HTR-8/SVneo (cell line): ENCODE results near the gene FLVCR1.
"Not testable (repeated sequence)": the region's sequence is repeated elsewhere in the genome, so short reads cannot be mapped to it uniquely, and the experiment has no call there.

Experiments
- DNase-seq: peaks from one replicate; pipeline ENCODE4 v3.0.0; 2011; ENCODE audit warnings: low spot score, mixed read lengths; ENCODE audit not compliant: insufficient read length
- FAIRE-seq: peaks from 2 replicates; lab custom pipeline; 2011; peaks lifted over from hg19 to GRCh38; lab: Jason Lieb, UNC

Gene FLVCR1

DNA sequence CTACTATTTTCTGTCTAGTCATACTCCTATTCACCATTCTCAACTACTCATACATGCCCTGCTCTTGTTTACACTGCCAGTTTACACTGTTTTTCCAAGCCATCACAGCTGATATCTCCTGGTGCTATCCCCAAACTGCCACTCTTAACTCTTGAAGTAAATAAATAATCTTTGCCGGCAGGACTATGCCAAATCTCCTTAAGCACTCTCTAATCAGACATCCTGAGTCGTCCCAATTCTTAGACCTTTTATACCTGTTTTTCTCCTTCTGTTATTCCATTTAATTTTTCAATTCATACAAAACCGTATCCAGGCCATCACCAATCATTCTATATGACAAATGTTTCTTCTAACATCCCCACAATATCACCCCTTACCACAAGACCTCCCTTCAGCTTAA, 55.6 kb downstream of the FLVCR1 start:
- not testable (repeated sequence) for DNase-seq, FAIRE-seq

DNA sequence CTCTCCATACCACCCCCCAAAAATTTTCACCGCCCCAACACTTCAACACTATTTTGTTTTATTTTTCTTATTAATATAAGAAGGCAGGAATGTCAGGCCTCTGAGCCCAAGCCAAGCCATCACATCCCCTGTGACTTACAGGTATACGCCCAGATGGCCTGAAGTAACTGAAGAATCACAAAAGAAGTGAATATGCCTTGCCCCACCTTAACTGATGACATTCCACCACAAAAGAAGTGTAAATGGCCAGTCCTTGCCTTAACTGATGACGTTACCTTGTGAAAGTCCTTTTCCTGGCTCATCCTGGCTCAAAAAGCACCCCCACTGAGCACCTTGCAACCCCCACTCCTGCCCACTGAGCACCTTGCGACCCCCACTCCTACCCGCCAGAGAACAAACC, 56.0 kb downstream of the FLVCR1 start:
- not testable (repeated sequence) for DNase-seq, FAIRE-seq

DNA sequence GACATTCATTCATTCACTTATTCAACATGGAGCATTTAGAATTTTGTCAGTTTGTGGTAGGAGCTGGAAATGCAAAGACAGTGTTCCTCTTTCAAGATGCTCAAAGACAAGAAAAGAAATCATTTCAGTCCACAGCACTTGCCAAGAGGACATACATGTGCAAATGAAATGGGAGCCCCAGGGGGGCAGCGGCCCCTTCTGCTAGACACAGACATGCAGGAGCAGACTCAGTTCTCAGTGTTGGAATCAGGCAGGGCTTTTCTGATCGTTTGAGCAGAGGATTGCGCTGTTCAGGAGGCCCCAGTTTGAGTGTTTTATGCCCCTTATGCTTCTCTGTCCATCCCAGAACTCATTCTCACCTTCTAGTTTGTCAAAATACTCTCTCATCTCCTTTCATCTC, 56.7 kb downstream of the FLVCR1 start:
- DNase-seq (no peak), FAIRE-seq (no peak)

DNA sequence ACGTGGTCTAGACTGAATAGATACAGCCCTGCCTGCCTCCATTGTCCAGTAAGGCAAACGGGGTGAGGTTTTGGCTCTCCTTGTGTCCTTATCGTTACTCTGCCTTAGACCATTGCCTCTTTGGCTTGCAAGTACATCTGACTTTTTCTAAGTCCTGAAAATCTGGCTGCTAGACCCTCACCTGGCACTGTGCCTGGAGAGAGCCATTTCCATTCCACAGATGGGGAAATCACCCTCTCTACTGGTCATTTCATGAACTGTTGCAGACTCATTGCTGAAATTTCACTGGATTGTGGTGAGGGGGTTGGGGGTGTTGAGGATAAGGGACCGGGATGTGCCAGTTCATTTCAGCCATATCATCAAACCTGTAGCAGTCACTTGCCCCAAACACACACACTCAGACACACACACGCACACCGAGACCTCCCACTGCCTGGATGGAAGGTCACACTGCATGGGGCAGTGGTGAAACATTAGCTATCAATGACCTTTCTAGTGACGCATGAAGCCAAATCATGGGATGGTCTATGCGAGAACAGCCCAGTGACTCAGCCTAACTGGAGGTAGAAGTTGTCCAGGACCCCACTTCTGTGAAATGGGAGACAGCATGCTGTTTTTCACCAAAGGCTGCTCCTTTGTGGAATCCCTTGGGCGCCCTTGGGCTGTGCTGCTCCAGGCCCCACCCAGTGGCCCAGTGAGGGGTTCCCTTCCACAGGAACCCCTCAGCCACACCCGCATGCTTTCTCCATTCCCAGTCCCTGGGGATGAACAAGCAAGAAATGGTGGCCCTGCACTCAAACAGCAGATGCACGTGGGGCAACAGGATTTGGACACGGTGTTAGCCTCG, 57.4 kb downstream of the FLVCR1 start:
- DNase-seq (peak; percentile 51), FAIRE-seq (no peak)

DNA sequence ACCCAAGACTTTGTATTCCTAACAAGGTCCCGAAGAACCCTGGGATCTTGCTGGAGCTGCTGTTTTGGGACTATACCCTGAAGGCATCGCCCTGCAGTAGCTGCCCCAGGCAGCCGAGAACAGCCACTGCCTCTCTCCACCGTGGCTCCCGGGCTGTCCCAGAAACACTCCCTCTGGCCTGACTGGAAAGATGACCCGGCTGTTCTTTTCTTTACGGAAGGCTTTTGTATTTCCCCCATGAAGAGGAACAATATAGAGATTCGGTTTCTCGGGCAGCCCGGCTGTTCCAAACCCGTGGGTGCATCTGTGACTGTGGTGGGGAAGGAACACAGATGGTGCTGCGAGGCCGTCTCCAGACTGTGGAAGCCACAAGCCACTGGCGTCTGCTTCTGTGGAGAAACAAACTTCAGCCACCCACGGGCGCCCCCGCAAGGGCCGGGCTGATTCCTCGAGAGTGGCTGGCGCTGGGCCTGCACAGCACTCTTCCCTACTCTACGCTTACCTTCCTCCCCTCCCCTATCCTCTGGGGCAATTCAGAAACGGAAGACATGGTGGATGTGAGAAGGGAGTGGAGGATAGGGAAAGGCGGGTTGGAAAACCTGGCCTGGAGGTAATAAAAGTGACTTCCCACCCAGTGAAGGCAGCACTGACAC, 58.5 kb downstream of the FLVCR1 start:
- FAIRE-seq (no peak), DNase-seq (no peak)

DNA sequence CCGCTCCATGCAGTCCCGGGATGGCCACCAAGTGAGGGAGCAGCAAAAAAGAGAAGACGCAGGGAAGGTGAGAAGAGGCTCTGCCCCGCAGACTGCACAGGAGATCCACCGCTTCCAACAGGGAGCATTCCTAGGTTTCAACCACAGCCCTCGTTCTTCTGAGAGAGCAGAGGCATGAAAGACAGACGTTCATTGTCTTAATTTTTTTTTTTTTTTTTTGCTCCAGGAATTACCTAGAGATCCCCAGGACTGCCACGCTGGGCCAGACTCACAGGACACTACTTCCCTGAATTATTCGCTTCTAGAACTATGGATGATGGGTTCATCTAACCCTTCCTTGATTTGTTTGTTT, 59.0 kb downstream of the FLVCR1 start:
- no peak for DNase-seq
- no peak for FAIRE-seq

DNA sequence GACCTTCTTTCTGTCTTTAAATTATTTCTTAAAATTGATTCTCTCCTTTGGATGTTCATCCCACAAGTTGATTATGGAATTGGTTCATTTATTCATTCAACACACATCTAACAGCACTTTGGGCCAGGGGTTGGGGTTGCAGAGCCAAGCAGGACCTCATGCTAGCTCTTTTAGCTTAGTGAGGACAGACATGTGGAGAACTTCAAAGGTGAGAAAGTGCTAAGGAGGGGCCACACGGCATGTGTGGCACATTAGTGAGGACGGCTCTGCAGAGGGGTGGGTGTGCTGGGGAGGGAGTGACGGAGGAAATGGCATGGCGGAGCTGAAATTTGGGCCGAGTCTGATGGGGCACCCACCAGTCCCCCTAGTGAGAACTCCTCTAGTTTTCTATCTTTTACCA, 59.8 kb downstream of the FLVCR1 start:
- FAIRE-seq (no peak), DNase-seq (no peak)

DNA sequence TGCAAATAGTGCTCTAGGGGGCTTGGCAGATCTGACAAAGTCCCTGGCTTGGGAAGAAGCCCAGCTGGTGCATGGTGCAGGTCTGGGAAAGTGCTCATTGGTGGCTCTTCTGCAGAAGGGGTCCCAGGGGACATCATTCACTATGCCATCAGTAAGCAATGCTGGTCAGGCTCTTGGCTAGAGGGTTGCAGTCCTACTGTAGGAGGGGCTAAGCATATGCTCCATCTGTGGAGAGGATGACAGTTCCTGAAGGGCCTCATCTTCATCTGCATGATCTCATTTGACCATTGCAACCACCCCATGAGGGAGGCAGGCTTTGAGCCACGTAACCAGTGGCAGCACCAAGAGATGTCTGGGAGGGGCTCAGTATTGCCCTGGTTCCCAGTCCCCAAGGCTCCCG, 60.7 kb downstream of the FLVCR1 start:
- FAIRE-seq (no peak), DNase-seq (no peak)

DNA sequence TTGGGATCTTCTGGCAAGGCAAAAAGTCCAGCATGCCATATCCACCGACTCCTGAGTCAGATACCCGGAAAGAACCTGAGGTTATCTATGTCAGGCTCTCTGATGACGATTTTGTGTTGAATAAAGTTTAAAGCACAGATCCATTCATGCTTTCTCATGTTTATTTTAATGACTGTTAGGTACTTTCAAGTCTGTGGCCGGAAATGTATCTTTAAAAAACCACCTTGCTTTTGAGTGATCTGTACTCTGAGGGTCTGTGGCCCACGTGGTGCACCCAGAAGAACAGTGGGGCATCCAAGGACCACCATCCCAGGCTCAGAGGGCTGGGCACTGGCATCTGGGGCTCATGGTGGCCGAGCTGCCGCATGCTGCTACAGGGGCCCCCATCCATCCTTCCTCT, 62.2 kb downstream of the FLVCR1 start:
- no peak for FAIRE-seq
- DNase-seq: no peak

DNA sequence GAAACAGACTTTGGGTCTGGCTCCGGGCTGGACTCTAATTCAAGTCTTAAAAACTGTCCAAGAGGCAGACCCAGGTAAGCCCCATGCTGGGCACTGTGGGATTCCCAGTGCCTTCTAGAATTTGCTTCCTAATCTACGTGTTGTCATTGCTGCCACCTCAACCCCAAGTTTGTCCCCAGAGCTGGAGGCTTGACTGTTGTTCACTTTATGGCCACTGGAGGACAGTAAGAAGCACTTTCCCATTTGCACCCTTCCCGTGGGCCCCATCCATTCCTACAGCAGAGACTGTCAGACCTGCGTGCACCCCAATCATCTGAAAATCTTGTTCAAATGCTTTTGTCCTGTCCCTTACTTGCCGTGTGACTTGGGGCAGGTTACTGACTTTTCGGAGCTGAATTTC, 62.8 kb downstream of the FLVCR1 start:
- DNase-seq (no peak), FAIRE-seq (no peak)

DNA sequence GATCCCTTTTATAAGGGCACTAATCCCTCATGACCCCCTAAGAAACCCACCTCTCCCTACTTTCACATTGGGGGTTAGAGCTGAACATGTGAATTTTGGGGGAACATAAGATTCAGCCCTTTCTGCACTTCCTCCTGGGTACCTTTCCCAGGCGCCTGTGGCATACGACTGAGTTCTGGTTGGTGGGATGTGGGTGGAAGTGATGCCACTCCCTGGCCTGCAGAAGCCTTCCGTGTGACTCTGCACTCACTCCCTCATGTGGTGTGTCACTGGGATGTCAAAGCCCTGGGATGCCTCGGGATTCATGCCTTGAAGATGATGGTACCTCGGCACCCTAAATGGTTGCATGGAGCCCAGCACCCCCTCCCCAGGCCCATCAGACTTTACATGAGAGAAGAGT, 63.9 kb downstream of the FLVCR1 start:
- no peak for DNase-seq
- FAIRE-seq: no peak

DNA sequence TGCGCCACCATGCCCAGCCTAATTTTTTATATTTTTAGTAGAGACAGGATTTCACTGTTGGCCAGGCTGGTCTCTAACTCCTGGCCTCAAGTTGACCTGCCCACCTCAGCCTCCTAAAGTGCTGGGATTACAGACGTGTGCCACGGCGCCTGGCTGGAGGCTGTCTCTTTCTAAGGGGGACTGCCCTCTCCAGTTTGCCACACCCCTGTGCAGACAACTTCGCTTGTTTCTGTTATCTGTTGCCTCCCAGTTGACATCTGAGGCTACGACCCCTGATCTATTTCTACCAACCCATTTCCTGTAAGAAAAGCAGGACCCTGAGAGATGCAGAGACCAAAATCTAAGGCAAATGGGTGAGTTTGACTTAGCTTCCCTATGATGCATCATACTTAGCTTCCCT, 68.3 kb downstream of the FLVCR1 start:
- no peak for DNase-seq
- no peak for FAIRE-seq

DNA sequence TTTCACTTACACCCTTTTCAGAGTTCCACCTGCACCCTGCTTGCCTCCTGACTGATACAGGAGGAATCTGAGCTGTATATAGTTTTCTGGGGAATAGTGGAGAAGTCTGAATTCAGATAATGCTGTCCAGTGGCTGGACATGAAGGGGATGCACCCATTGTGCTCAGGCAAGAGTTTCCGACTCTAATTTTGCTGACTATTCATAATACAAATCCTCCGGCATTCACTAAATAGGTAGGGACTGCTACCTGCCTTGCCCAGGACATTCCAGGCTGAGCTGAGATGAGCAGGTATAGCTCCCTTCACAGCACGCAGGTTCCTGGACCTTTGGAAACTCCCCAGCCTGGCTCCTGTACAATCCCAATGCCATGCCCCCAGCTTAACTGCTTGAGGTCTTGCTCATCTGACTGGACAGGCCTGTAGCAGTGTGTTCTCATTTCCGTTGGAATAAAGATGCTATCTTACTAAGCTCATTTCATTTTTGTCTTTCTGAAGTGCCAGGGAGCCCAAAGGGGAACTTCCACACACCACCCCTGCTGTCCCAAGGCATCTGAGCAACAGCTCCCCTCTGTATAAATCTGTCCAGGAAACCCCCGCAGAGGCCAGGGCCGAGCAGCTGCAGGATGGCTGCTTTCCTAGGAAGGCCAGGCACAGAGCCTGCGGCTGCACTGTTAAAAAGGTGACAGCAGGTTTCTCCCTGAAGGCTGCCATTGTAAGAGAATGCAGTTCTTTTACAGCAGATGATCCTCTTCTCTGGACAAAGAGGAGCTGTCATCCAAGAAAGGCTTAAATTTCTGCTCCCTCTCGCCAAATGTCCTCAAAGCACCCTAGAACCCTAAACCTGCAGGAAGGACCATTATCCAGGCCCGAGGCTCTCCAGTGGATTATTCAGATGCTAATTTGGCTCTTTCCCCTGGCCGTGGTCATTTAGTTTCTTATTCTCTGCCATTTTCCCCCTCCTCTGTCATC, 70.5 kb downstream of the FLVCR1 start:
- FAIRE-seq: no peak
- no peak for DNase-seq

DNA sequence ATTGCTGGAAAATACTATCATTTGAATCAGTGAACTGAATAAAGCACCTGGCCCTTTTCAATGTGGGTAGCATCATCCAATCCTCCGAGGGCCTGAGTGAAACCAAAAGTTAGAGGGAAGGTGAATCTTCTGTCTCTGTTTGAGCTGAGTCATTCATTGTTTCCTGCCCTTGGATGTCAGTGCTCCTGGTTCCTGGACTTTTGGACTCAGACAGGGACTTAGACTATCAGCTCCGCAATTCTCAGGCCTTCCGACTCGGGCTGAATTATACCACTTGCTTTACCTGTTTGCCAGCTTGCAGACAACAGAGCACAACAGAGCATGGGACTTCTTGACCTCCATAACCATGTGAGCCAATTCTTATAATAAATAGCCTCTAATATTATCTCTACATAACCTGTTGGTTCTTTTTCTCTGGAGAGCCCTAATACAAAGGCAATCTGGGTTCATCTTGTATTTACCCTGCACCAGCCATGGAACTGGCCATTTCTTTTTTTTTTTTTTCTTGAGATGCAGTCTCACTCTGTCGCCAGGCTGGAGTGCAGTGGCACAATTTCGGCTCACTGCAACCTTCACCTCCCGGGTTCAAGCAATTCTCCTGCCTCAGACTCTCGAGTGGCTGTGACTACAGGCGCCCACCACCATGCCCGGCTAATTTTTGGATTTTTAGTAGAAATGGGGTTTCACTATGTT, 73.1 kb downstream of the FLVCR1 start:
- DNase-seq (no peak), FAIRE-seq (no peak)

DNA sequence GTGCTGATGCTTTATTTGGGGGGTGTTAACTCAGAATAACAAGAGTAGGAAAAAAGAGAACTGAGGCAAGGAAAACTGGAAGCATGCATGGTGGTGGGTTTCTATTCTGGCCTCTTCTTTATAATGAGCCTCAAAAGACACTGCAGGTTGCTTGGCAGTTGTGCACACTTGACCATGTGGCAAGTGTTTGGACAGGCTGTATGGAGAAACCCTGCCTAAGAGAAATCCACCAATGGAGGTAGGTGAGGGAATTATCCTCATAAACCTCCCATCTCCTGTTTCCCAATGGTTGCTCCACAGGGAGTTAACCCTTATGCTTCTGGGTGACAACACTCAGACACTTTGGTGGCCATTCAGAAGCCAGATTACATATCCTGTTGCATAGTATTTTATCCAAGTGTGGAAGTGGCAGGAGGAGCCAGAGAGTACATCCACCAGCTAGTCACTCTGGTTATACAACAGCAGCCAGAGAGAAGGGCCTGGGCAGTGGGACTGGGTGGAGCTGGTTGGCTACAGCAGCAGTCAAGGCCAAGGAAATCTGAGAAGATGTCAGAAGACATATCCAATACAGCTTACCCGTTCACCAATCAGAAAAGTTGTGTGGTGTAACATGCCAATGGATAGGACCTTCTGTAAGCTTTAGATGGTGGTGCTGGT, 75.9 kb downstream of the FLVCR1 start:
- no peak for DNase-seq
- no peak for FAIRE-seq

DNA sequence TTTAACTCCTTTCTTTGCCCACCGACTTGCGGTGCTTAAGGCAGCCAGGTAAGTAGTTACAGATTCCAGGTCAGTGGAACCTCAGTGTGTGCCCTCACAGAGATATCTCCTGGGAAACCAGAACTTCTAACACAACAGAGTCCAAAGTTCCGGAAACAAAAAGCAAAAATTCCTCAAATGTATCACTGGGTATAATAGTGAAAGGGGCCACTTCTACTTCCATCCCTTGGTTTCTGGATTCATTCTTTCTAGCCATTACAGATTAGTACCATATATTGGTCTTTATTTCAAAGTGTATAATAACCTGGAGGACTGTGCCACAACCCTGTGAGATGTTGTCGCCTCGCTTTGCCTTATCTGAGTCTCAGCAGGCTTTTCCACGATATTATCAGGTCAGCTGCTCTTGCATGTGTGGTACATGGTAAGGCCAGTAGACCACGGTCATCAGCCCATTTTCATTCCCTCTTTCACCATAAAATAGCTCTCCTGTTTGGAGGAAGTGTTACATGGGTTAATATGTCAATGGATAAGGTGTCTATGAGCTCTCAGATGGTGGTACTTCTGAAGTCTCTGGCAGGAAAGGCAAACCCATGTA, 77.4 kb downstream of the FLVCR1 start:
- DNase-seq: no peak
- FAIRE-seq: no peak

DNA sequence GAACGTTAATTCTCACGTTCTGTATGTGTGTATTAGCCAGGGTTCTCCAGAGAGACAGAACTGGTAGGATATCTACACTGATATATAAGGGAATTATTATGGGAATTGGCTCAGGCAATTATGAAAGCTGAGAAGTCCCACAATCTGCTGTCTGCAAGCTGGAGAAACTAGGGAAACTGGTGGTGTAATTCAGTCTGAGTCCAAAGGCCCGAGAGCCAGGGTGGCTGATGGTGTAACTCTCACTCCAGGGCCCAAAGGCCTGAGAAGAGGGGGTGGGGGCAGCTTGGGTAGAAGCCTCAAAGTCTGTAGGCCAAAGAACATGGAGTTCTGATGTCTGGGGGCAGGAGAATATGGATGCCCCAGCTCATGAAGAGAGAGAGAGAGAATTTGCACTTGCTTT, 79.0 kb downstream of the FLVCR1 start:
- DNase-seq (no peak), FAIRE-seq (no peak)

DNA sequence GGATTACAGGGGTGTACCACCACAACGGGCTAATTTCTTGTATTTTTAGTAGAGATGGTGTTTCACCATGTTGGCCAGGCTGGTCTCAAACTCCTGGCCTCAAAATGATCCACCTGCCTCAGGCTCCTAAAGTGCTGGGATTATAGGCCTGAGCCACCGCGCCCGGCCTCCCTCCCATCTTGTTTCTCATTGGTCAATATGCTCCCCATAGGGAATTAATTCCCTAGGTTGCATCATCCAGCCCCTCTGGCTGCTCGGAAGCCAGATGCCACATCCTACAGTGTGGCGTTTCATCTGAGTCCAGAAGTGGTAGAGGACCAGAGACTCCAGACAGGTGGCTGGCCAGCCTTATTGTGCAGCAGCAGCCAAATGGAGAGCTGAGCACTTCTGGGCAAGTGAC, 80.8 kb downstream of the FLVCR1 start:
- DNase-seq (no peak), FAIRE-seq (no peak)

DNA sequence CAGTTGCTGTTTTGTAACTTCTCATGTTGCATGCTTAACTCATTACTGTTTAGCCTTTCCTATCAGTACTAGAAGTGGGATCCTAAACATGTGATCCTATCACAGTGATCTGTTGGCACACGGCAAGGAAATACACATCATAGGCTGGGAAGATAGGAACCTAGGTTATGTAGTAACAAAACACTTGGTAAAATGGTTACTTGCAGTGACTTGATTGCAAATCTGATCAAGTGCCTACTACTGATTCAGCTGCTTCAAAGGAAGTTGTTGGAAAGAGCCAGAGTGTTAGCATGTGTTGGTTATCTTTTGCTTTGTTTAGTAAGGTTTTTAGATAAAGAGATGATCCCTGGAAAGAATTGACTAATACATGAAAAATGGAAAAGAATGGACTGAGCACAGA, 83.4 kb downstream of the FLVCR1 start:
- DNase-seq: no peak
- FAIRE-seq: no peak
